ENCODE data around the gene PARD3B. TPM values are rescaled to one million over a fixed set of nuclear protein-coding genes. Genes with fewer than 3 reads are reported as not detected.

The PARD3B gene
- total and polyA plus RNA-seq, 2 of the 13 experiments (the other 11 are each of a cell fraction or from before 2014, with no cell fraction given): 0.71 to 2.3 TPM

DNA sequence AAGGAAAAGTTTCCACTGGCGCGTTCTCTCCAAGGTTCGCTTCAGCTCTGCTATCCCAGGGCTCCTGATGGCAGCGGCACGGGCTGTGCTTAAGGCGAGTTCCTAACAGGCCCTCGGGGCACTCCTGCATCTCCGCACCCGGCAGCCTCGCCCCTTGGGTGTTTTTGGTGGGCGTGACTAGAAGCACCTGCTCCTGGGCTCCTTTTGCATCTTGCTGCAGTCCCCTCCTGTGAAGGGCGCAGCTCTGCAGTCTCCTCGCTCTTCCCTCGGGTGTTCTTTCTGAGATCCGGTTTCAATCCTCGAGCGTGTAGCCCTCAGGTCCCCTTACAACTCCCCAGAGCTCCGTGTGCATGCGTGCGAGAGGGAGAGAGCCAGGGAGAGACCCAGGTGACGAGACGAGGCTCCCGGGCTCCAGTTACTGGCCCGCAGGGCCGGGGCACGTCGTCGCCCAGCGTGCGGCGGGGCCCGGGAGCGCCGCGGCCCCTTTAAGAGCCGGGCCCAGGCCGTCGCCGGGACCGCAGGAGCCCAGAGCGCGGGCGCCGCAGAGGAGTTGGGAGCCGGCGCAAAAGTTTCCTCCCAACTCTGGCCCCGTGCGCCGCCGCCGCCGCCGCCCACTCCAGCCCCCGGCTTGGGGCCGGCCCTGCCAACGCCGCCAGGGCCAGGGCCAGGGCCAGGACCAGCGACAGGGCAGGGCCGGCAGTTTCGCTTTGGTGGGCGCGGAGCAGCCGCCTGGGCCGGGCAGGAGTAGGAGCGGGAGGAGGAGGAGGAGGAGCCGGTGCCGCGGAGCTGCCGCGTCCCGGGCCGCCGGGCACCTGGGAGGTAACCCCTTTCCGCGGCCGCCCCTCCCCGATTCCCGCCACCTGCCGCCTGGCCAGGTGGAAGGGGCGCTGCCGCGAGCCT is at the start of gene PARD3B (continued):
- TF ChIP-seq ZNF547 (CRISPR knock-in tag; IDR thresholded peaks at IDR 0.05): peak; percentile 63; the same call in 1 of the 2 replicates
- TF ChIP-seq THYN1 (CRISPR knock-in tag; IDR thresholded peaks at IDR 0.05; ENCODE audit: borderline replicate concordance, low read depth): no peak
- TF ChIP-seq MTF2 (CRISPR knock-in tag; IDR thresholded peaks at IDR 0.05; ENCODE audit: borderline replicate concordance): no peak
- no peak for TF ChIP-seq RARA (CRISPR knock-in tag; IDR thresholded peaks at IDR 0.05)
- TF ChIP-seq, protein P1, sequence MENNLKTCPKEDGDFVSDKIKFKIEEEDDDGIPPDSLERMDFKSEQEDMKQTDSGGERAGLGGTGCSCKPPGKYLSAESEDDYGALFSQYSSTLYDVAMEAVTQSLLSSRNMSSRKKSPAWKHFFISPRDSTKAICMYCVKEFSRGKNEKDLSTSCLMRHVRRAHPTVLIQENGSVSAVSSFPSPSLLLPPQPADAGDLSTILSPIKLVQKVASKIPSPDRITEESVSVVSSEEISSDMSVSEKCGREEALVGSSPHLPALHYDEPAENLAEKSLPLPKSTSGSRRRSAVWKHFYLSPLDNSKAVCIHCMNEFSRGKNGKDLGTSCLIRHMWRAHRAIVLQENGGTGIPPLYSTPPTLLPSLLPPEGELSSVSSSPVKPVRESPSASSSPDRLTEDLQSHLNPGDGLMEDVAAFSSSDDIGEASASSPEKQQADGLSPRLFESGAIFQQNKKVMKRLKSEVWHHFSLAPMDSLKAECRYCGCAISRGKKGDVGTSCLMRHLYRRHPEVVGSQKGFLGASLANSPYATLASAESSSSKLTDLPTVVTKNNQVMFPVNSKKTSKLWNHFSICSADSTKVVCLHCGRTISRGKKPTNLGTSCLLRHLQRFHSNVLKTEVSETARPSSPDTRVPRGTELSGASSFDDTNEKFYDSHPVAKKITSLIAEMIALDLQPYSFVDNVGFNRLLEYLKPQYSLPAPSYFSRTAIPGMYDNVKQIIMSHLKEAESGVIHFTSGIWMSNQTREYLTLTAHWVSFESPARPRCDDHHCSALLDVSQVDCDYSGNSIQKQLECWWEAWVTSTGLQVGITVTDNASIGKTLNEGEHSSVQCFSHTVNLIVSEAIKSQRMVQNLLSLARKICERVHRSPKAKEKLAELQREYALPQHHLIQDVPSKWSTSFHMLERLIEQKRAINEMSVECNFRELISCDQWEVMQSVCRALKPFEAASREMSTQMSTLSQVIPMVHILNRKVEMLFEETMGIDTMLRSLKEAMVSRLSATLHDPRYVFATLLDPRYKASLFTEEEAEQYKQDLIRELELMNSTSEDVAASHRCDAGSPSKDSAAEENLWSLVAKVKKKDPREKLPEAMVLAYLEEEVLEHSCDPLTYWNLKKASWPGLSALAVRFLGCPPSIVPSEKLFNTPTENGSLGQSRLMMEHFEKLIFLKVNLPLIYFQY (CRISPR knock-in tag; IDR thresholded peaks at IDR 0.05; ENCODE audit: borderline replicate concordance): peak; percentile 17; the same call in 1 of the 2 replicates
- TF ChIP-seq SCMH1 (CRISPR knock-in tag; IDR thresholded peaks at IDR 0.05; ENCODE audit: borderline replicate concordance): no peak
- no peak for TF ChIP-seq SP1 (IDR thresholded peaks at IDR 0.05)
- TF ChIP-seq SP1 (CRISPR knock-in tag; IDR thresholded peaks at IDR 0.05): no peak
- TF ChIP-seq ZNF777 (CRISPR knock-in tag; IDR thresholded peaks at IDR 0.05): peak; percentile 85
- TF ChIP-seq MED1 (CRISPR knock-in tag; IDR thresholded peaks at IDR 0.05): peak; percentile 22; the same call in 1 of the 2 replicates
- TF ChIP-seq HES4 (CRISPR knock-in tag; IDR thresholded peaks at IDR 0.05; ENCODE audit: borderline replicate concordance): peak; percentile 70
- TF ChIP-seq KMT2A (CRISPR knock-in tag; IDR thresholded peaks at IDR 0.05): no peak
- no peak for TF ChIP-seq ZNF670 (CRISPR knock-in tag; IDR thresholded peaks at IDR 0.05; ENCODE audit: borderline replicate concordance)
- TF ChIP-seq, protein P2, sequence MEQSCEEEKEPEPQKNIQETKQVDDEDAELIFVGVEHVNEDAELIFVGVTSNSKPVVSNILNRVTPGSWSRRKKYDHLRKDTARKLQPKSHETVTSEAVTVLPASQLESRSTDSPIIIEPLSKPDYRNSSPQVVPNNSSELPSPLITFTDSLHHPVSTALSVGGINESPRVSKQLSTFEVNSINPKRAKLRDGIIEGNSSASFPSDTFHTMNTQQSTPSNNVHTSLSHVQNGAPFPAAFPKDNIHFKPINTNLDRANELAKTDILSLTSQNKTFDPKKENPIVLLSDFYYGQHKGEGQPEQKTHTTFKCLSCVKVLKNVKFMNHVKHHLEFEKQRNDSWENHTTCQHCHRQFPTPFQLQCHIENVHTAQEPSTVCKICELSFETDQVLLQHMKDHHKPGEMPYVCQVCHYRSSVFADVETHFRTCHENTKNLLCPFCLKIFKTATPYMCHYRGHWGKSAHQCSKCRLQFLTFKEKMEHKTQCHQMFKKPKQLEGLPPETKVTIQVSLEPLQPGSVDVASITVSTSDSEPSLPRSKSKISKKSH (CRISPR knock-in tag; IDR thresholded peaks at IDR 0.05; ENCODE audit: borderline replicate concordance): no peak
- TF ChIP-seq, protein P3, sequence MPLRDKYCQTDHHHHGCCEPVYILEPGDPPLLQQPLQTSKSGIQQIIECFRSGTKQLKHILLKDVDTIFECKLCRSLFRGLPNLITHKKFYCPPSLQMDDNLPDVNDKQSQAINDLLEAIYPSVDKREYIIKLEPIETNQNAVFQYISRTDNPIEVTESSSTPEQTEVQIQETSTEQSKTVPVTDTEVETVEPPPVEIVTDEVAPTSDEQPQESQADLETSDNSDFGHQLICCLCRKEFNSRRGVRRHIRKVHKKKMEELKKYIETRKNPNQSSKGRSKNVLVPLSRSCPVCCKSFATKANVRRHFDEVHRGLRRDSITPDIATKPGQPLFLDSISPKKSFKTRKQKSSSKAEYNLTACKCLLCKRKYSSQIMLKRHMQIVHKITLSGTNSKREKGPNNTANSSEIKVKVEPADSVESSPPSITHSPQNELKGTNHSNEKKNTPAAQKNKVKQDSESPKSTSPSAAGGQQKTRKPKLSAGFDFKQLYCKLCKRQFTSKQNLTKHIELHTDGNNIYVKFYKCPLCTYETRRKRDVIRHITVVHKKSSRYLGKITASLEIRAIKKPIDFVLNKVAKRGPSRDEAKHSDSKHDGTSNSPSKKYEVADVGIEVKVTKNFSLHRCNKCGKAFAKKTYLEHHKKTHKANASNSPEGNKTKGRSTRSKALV (CRISPR knock-in tag; IDR thresholded peaks at IDR 0.05): peak; percentile 74; the same call in 1 of the 2 replicates
- TF ChIP-seq, protein P4, sequence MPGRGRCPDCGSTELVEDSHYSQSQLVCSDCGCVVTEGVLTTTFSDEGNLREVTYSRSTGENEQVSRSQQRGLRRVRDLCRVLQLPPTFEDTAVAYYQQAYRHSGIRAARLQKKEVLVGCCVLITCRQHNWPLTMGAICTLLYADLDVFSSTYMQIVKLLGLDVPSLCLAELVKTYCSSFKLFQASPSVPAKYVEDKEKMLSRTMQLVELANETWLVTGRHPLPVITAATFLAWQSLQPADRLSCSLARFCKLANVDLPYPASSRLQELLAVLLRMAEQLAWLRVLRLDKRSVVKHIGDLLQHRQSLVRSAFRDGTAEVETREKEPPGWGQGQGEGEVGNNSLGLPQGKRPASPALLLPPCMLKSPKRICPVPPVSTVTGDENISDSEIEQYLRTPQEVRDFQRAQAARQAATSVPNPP (CRISPR knock-in tag; IDR thresholded peaks at IDR 0.05): no peak
- TF ChIP-seq, protein P5, sequence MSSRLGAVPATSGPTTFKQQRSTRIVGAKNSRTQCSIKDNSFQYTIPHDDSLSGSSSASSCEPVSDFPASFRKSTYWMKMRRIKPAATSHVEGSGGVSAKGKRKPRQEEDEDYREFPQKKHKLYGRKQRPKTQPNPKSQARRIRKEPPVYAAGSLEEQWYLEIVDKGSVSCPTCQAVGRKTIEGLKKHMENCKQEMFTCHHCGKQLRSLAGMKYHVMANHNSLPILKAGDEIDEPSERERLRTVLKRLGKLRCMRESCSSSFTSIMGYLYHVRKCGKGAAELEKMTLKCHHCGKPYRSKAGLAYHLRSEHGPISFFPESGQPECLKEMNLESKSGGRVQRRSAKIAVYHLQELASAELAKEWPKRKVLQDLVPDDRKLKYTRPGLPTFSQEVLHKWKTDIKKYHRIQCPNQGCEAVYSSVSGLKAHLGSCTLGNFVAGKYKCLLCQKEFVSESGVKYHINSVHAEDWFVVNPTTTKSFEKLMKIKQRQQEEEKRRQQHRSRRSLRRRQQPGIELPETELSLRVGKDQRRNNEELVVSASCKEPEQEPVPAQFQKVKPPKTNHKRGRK (CRISPR knock-in tag; IDR thresholded peaks at IDR 0.05): no peak
- TF ChIP-seq ZNF354B (CRISPR knock-in tag; IDR thresholded peaks at IDR 0.05): no peak

Data from HepG2 (cell line).